MM.1S (cell line): Measurements from ENCODE around the gene EDEM1.

Experiments
- CTCF ChIP-seq: fragments of 300-600 bp; sonication (generic); IDR thresholded peaks from 2 replicates; pipeline ENCODE4 v1.5.1; 2016; ENCODE audit warnings: antibody characterized with exemption, low read length, mixed read lengths
- EZH2 ChIP-seq: fragments of 300-600 bp; sonication (generic); optimal IDR thresholded peaks from 2 replicates; pipeline ENCODE3; 2017; ENCODE audit warnings: low read depth, mild to moderate bottlenecking, antibody characterized with exemption, low read length, mixed read lengths
- EZH2phosphoT487 ChIP-seq: fragments of 300-600 bp; sonication (generic); IDR thresholded peaks from 2 replicates; pipeline ENCODE4 v1.6.1; 2018; ENCODE audit warnings: antibody characterized with exemption, low read length

- TF ChIP-seq CTCF (no peak), EZH2 (no peak), EZH2phosphoT487 (no peak)
Observed at GRCh38 chr3:5201536-5201935, 14.0 kb downstream of the EDEM1 start.
